ENCODE results near the gene SLC10A4. TPM values are rescaled to one million over a fixed set of nuclear protein-coding genes. Genes with fewer than 3 reads are reported as not detected.

SLC10A4 gene
- total and polyA plus RNA-seq, 7 donors = 0.06 to 0.29 (median 0.15) TPM; not detected in 1

DNA sequence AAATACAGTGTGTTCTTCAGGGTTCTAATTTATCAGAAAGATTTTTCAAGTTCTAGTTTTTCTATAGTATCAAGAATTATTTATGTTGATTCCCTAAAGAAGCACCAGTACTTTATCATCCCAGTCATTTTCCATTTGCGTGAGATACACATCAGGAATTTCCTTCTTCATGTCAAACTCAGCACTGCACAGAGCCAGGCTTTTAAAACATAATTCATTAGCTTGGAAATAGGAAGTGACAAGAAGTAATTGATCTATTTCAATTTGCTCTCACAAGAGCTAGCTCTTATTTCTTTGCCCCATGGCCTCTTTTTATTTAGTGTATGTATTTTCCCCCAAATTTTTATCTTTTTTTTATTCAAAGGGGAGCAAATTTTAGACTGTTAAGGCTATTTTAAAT lies 13.0 kb upstream of the SLC10A4 start:
- DNase-seq (no peak), ATAC-seq (no peak)
- Histone ChIP-seq H3K36me3 (ENCODE audit: insufficient read depth in 1 of 2, low read depth in 1 of 2) (no peaks in the 10 kb centered on the region), H3K27ac (no peak overlapping the region), H3K4me1 (no peaks in the 10 kb centered on the region), H3K27me3 (ENCODE audit: insufficient read depth in 3 of 3, low read length in 2 of 3) (peaks cover 0 to 3% (median 0%) of the 10 kb centered on the region in 3 donors), H3K4me3 (no peak overlapping the region), H3K9me3 (no peaks in the 10 kb centered on the region)
- intact Hi-C loops (cut with DNase I) = no loop called here
- TF ChIP-seq, protein P1, sequence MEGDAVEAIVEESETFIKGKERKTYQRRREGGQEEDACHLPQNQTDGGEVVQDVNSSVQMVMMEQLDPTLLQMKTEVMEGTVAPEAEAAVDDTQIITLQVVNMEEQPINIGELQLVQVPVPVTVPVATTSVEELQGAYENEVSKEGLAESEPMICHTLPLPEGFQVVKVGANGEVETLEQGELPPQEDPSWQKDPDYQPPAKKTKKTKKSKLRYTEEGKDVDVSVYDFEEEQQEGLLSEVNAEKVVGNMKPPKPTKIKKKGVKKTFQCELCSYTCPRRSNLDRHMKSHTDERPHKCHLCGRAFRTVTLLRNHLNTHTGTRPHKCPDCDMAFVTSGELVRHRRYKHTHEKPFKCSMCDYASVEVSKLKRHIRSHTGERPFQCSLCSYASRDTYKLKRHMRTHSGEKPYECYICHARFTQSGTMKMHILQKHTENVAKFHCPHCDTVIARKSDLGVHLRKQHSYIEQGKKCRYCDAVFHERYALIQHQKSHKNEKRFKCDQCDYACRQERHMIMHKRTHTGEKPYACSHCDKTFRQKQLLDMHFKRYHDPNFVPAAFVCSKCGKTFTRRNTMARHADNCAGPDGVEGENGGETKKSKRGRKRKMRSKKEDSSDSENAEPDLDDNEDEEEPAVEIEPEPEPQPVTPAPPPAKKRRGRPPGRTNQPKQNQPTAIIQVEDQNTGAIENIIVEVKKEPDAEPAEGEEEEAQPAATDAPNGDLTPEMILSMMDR (IDR thresholded peaks at IDR 0.05) = no peak
- WGBS, 3 donors = 59 to 88% (median 84%) methylated on average over 1 of the region's 1 CpG

DNA sequence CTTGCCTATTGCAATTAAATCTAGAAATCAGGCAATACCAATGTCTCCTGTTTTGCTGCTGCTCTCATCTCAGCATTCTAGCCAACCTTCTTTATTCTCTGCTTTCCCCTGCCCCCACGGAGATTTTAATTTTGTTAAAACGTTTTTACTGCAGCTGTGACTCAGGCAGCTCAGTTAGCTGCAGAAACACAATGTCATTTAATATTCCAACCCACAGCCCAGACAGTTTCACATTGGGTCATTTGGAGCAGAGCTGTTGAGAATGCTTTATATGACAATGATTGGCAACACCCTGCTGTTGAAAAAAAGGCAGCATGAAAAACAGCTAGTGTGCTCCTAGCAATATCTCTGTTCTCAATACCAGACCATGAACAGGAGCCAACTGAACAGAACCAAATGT lies 12.6 kb upstream of the SLC10A4 start:
- Histone ChIP-seq H3K9me3 (no peaks in the 10 kb centered on the region), H3K4me3 (no peak overlapping the region), H3K27me3 (ENCODE audit: insufficient read depth in 3 of 3, low read length in 2 of 3) (peaks cover 0 to 3% (median 0%) of the 10 kb centered on the region in 3 donors), H3K27ac (no peak overlapping the region), H3K4me1 (no peaks in the 10 kb centered on the region), H3K36me3 (ENCODE audit: insufficient read depth in 1 of 2, low read depth in 1 of 2) (no peaks in the 10 kb centered on the region)
- TF ChIP-seq, protein P1 (IDR thresholded peaks at IDR 0.05) = no peak
- no peak for ATAC-seq
- WGBS, 3 donors = 15 to 25% (median 18%) methylated on average over 2 of the region's 2 CpGs
- no peak for DNase-seq
- intact Hi-C loops (cut with DNase I) = no loop called here

- intact Hi-C loops (cut with DNase I) = no loop called here
Measured at GRCh38 chr4:48472794-48473193, 10.3 kb upstream of the SLC10A4 start.

DNA sequence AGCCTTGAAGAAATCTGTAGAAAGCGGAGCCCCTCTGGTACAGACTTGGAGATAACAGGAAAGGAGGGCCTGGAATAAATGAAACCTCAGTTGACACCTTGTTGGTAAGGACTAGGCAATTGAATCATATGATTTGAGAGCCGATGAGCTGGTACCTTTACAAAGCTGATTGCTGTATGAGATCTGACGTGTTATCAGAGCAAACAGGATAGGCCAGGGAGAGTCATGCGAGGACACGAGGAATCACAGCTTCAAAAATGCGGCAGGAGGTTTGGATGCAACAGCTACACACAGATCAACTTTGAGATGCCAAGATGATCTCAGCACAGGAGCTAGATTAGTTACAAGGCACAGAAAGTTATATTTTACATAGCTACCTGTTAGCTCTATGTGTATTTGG lies 7.4 kb upstream of the SLC10A4 start:
- DNase-seq = no peak
- WGBS, 3 donors = 88 to 89% (median 88%) methylated on average over 6 of the region's 6 CpGs
- TF ChIP-seq, protein P1 (IDR thresholded peaks at IDR 0.05) = no peak
- Histone ChIP-seq H3K9me3 (no peaks in the 10 kb centered on the region), H3K36me3 (ENCODE audit: insufficient read depth in 1 of 2, low read depth in 1 of 2) (no peaks in the 10 kb centered on the region), H3K4me3 (no peak overlapping the region), H3K27ac (no peak overlapping the region), H3K4me1 (no peaks in the 10 kb centered on the region), H3K27me3 (ENCODE audit: insufficient read depth in 3 of 3, low read length in 2 of 3) (peaks cover 0 to 3% (median 1%) of the 10 kb centered on the region in 3 donors)
- intact Hi-C loops (cut with DNase I) = no loop called here
- no peak for ATAC-seq

More at GRCh38 chr4:48472794-48473193, 10.3 kb upstream of the SLC10A4 start:
- peaks cover 0 to 3% (median 1%) of the 10 kb centered on the region in 3 donors for H3K27me3 ChIP-seq (ENCODE audit: insufficient read depth in 3 of 3, low read length in 2 of 3)
- WGBS, 3 donors = 69 to 82% (median 70%) methylated on average over 1 of the region's 1 CpG
- no peaks in the 10 kb centered on the region for H3K4me1 ChIP-seq
- ATAC-seq = no peak
- TF ChIP-seq, protein P1 (IDR thresholded peaks at IDR 0.05) = no peak
- no peak for DNase-seq
- no peak overlapping the region for H3K4me3 ChIP-seq
- no peak overlapping the region for H3K27ac ChIP-seq
- no peaks in the 10 kb centered on the region for H3K36me3 ChIP-seq (ENCODE audit: insufficient read depth in 1 of 2, low read depth in 1 of 2)
- no peaks in the 10 kb centered on the region for H3K9me3 ChIP-seq

GRCh38 chr4:48478273-48478672 lies 4.9 kb upstream of the SLC10A4 start:
- Histone ChIP-seq H3K27ac (no peak overlapping the region), H3K36me3 (ENCODE audit: insufficient read depth in 1 of 2, low read depth in 1 of 2) (no peaks in the 10 kb centered on the region), H3K27me3 (ENCODE audit: insufficient read depth in 3 of 3, low read length in 2 of 3) (peaks cover 3 to 17% (median 4%) of the 10 kb centered on the region in 3 donors), H3K9me3 (no peaks in the 10 kb centered on the region), H3K4me3 (no peak overlapping the region), H3K4me1 (no peaks in the 10 kb centered on the region)
- ATAC-seq (no peak), DNase-seq (no peak)
- WGBS, 3 donors = 65 to 71% (median 71%) methylated on average over 2 of the region's 2 CpGs
- TF ChIP-seq, protein P1 (IDR thresholded peaks at IDR 0.05) = no peak
- intact Hi-C loops (cut with DNase I) = no loop called here
